ENCODE results near the gene ADORA1. TPM values are rescaled to one million over a fixed set of nuclear protein-coding genes. Genes with fewer than 3 reads are reported as not detected.

The ADORA1 gene
- total RNA-seq, 4 donors from 2014 or later = 1.5 TPM; not detected in 3

DNA sequence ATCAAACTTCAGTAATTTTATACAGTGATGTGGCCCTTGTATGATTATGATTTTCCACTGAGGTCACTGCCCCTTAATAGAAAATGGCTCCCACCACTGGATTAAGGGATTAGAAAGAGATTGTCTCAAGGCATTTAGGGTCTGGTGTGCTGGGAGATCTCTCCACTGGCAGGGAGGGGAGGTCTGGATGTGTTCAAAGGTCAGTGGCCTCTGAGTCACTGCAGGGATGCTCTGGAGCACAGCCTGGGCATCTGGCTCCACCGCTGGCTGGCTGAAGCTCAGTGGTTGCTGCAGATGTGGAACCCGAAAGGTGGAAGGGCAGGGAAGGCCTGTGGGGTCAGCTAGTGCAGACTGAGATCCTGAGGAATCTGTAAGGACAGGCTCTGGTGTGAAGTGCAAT lies 77.2 kb downstream of the ADORA1 start:
- Histone ChIP-seq H3K4me1 (peaks cover 0 to 2% (median 0%) of the 10 kb centered on the region in 4 donors), H3K9me3 (no peaks in the 10 kb centered on the region), H3K36me3 (no peaks in the 10 kb centered on the region), H3K27ac (no peak overlapping the region), H3K27me3 (no peaks in the 10 kb centered on the region), H3K4me3 (no peak overlapping the region)
- DNase-seq = no peak
- TF ChIP-seq POLR2A (IDR thresholded peaks at IDR 0.05) = no peak
- TF ChIP-seq, protein P1, sequence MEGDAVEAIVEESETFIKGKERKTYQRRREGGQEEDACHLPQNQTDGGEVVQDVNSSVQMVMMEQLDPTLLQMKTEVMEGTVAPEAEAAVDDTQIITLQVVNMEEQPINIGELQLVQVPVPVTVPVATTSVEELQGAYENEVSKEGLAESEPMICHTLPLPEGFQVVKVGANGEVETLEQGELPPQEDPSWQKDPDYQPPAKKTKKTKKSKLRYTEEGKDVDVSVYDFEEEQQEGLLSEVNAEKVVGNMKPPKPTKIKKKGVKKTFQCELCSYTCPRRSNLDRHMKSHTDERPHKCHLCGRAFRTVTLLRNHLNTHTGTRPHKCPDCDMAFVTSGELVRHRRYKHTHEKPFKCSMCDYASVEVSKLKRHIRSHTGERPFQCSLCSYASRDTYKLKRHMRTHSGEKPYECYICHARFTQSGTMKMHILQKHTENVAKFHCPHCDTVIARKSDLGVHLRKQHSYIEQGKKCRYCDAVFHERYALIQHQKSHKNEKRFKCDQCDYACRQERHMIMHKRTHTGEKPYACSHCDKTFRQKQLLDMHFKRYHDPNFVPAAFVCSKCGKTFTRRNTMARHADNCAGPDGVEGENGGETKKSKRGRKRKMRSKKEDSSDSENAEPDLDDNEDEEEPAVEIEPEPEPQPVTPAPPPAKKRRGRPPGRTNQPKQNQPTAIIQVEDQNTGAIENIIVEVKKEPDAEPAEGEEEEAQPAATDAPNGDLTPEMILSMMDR (IDR thresholded peaks at IDR 0.05) = no peak

DNA sequence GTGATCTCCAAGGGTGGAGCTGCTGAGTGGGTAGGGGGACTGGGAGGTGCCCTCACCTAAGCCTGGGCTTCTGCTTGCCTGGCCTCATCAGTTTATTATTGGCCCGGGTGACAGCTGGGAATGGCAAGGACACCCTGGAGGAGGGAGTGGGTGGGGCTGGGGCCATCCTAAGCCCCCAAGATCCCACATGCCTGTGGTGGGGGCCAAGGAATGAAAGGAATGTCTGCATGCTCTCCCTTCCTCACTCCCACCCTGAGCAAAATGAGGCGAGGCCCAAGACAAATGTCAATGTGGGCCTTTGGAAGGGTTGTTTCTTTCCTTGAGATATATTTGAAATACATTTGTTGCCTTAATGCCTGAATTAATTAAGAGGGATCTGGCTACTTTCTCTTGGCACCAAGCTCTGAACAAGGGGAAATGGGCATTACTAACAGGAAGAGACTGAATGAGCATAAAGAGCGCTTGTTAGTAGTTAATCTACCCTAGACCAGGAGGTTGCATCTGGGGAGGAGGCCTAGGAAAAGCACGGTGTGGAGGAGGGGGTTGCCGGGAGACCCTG lies 78.7 kb downstream of the ADORA1 start:
- Histone ChIP-seq H3K27me3 (no peaks in the 10 kb centered on the region), H3K4me3 (no peak overlapping the region), H3K36me3 (no peaks in the 10 kb centered on the region), H3K4me1 (peaks cover 0 to 2% (median 0%) of the 10 kb centered on the region in 4 donors), H3K9me3 (no peaks in the 10 kb centered on the region), H3K27ac (no peak overlapping the region)
- TF ChIP-seq, protein P1 (IDR thresholded peaks at IDR 0.05) = no peak
- no peak for TF ChIP-seq POLR2A (IDR thresholded peaks at IDR 0.05)
- no peak for DNase-seq

DNA sequence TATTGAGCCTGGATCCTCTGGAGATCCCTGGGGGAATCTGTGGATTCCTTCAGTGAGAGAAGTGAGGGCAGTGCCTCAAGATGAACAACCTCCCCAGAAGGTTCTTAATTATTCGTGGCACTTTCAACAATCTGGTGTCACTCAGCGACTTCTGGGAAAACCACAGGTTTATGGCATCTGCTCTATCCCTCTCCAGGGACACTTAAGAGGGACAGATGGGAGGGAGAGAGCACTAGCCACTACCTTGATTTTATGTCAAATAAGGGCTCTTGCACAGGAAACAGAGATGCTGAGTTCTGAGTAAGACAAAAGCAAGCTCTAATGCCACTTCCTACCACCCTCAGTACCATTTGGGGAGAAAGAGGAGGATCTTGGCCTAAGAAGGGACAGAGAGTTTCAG lies 80.2 kb downstream of the ADORA1 start:
- Histone ChIP-seq H3K27me3 (no peaks in the 10 kb centered on the region), H3K4me1 (peaks cover 0 to 2% (median 0%) of the 10 kb centered on the region in 4 donors), H3K9me3 (no peaks in the 10 kb centered on the region), H3K27ac (no peak overlapping the region), H3K36me3 (no peaks in the 10 kb centered on the region), H3K4me3 (no peak overlapping the region)
- TF ChIP-seq, protein P1 (IDR thresholded peaks at IDR 0.05) = no peak
- TF ChIP-seq POLR2A (IDR thresholded peaks at IDR 0.05) = no peak
- no peak for DNase-seq

DNA sequence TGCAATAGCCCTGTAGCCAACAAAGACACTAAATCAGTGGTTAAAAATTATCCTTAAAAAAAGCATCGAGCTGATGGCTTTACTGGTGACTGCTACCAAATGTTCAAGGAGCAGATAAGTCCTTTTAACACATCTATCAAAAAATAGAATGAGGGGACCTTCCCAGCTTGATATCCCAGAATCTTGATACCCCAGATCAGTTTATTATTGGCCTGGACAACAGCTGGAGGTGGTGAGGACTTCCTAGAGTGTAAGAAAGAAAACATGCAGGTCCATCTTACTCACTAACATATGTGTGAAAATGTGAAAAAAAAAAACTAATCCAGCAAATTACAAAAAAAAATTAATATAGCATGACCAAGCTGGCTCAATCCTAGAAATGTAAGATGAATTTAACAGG lies 80.7 kb downstream of the ADORA1 start:
- TF ChIP-seq, protein P1 (IDR thresholded peaks at IDR 0.05) = no peak
- TF ChIP-seq POLR2A (IDR thresholded peaks at IDR 0.05) = no peak
- H3K27ac ChIP-seq = no peak overlapping the region
- no peaks in the 10 kb centered on the region for H3K36me3 ChIP-seq
- DNase-seq = no peak
- no peaks in the 10 kb centered on the region for H3K27me3 ChIP-seq
- no peaks in the 10 kb centered on the region for H3K9me3 ChIP-seq
- no peak overlapping the region for H3K4me3 ChIP-seq
- H3K4me1 ChIP-seq = no peaks in the 10 kb centered on the region

DNA sequence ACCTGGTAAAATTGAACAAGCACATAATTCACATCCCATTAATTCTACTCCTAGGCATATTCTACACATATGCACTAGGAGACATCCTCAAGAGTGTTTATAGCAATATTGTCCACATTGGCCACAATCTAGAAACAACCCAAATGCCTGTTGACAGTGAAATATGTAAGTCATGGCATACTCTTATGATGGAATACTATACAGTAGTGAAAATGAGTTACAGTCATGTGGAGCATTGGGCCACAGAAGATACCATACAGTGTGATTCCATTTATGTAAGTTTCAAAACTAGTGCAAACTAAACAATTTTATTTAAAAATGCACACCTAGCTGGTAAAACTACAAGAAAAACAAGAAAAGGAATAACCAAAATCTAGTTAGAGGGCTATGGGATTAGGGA lies 82.8 kb downstream of the ADORA1 start:
- Histone ChIP-seq H3K27me3 (no peaks in the 10 kb centered on the region), H3K4me3 (no peak overlapping the region)
- TF ChIP-seq POLR2A (IDR thresholded peaks at IDR 0.05) = no peak
- TF ChIP-seq, protein P1 (IDR thresholded peaks at IDR 0.05) = no peak

DNA sequence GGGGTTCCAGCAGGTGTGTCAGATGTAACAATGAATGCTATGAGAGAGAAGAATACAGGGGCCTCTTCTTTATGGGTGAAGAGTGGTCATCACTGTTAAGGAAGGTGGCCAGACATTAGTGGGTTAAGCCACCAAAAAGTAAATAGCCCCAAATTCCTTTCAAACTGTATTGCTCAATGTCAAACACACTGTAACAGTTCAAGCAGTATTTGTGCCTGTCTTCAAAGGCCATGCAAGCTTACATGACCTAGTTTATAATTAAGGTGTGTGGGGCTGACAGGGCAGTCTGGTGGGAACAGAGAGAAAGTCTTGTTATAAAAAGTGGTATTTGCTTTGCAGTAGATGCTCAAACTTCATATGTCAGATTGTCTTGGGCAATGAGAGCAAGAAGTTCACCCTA lies 83.5 kb downstream of the ADORA1 start:
- Histone ChIP-seq H3K9me3 (no peaks in the 10 kb centered on the region), H3K36me3 (no peaks in the 10 kb centered on the region), H3K4me1 (peaks cover 0 to 3% (median 0%) of the 10 kb centered on the region in 4 donors), H3K4me3 (no peak overlapping the region), H3K27me3 (no peaks in the 10 kb centered on the region), H3K27ac (no peak overlapping the region)
- DNase-seq = no peak
- TF ChIP-seq, protein P1 (IDR thresholded peaks at IDR 0.05) = no peak
- no peak for TF ChIP-seq POLR2A (IDR thresholded peaks at IDR 0.05)

More for the DNA sequence above, 82.8 kb downstream of the ADORA1 start:
- no peak for DNase-seq
- Histone ChIP-seq H3K4me1 (no peaks in the 10 kb centered on the region), H3K27ac (no peak overlapping the region), H3K36me3 (no peaks in the 10 kb centered on the region), H3K9me3 (no peaks in the 10 kb centered on the region)

Measured in Peyer's patch (tissue), 4 donors.